A549 (cell line): ENCODE data around the gene MRPL22. TPM values are rescaled to one million over a fixed set of nuclear protein-coding genes. Genes with fewer than 3 reads are reported as not detected.

Experiments used
- ATAC-seq, 2 experiments: fragments of 200-7000 bp in 1 of 2; fragments of >200 bp in 1 of 2; cut with Nextera tagmentation in 1 of 2; cut with Tn5 transposase in 1 of 2; 3 replicates each; pipeline versions ENCODE4 v1.8.0 to v1.9.1; 2018 to 2020; ENCODE audit warnings: mild to moderate bottlenecking in 1 of 2, moderate library complexity in 1 of 2
- CTCF ChIA-PET: fragments of 300-600 bp; sonication (Branson Sonifier 250); formaldehyde crosslinking; extraction: SDS; loops from one replicate; lab custom pipeline; 2021; ENCODE audit warnings: antibody characterized with exemption, inconsistent platforms; lab: Yijun Ruan, JAX
- POLR2A ChIA-PET: fragments of 350-600 bp; formaldehyde crosslinking; extraction: SDS; loops from one replicate; lab custom pipeline; 2021; ENCODE audit warnings: antibody characterized with exemption, inconsistent platforms; lab: Yijun Ruan, JAX
- DNase-seq, 2 experiments: peaks; one replicate each; pipeline versions ENCODE4 v3.0.0 to v3.0.0-alpha.2; 2011 to 2016; ENCODE audit warnings: low read depth in 1 of 2, low spot score in 1 of 2
- FAIRE-seq: peaks from 2 replicates; lab custom pipeline; 2011; peaks lifted over from hg19 to GRCh38; lab: Jason Lieb, UNC
- H3K27ac ChIP-seq, 2 experiments: fragments of >200 bp; sonication (Bioruptor Twin); formaldehyde crosslinking; 3 replicates each; pipeline ENCODE4 v1.5.1; 2016 to 2017
- H3K4me1 ChIP-seq: fragments of >200 bp; sonication (Bioruptor Twin); formaldehyde crosslinking; 3 replicates; pipeline ENCODE4 v1.6.1; 2016
- H3K4me2 ChIP-seq: fragments of >200 bp; sonication (Bioruptor Twin); formaldehyde crosslinking; 3 replicates; pipeline ENCODE4 v1.6.1; 2016
- H3K4me3 ChIP-seq: fragments of >200 bp; sonication (Bioruptor Twin); formaldehyde crosslinking; 3 replicates; pipeline ENCODE4 v1.5.1; 2016
- H3K9me3 ChIP-seq: fragments of >200 bp; sonication (Bioruptor Twin); formaldehyde crosslinking; 3 replicates; pipeline ENCODE4 v1.6.1; 2016
- BCL3 ChIP-seq: fragments of >200 bp; sonication (Bioruptor Twin); formaldehyde crosslinking; IDR thresholded peaks from 3 replicates; pipeline ENCODE4 v1.6.1; 2016
- BHLHE40 ChIP-seq: IDR thresholded peaks from 2 replicates; pipeline ENCODE4 v1.6.1; 2012; ENCODE audit warnings: low read depth, low read length, inconsistent platforms
- CBX2 ChIP-seq: fragments of 200-600 bp; sonication (generic); IDR thresholded peaks from 2 replicates; pipeline ENCODE4 v1.6.1; 2016; ENCODE audit warnings: low read depth, mild to moderate bottlenecking, borderline replicate concordance
- CBX8 ChIP-seq: fragments of 200-600 bp; sonication (generic); IDR thresholded peaks from 2 replicates; pipeline ENCODE4 v1.6.1; 2016
- CEBPB ChIP-seq, 2 experiments: fragments of >200 bp in 1 of 2; sonication (Bioruptor Twin) in 1 of 2; formaldehyde crosslinking in 1 of 2; IDR thresholded peaks; 2 replicates each; pipeline ENCODE4 v1.6.1; 2012 to 2016
- CHD2 ChIP-seq: fragments of 150-350 bp; IDR thresholded peaks from 2 replicates; pipeline ENCODE4 v1.6.1; 2014; ENCODE audit warnings: low read length; ENCODE audit not compliant: partially characterized antibody
- CTCF ChIP-seq: fragments of >200 bp; sonication (Bioruptor Twin); formaldehyde crosslinking; IDR thresholded peaks from 3 replicates; pipeline ENCODE4 v1.5.1; 2016
- EHF ChIP-seq: fragments of 250-450 bp; sonication (Bioruptor Pico); IDR thresholded peaks from 2 replicates; pipeline ENCODE4 v1.5.0; 2020; ENCODE audit warnings: mild to moderate bottlenecking
- EP300 ChIP-seq, 2 experiments: fragments of >200 bp; sonication (Bioruptor Twin); formaldehyde crosslinking; IDR thresholded peaks; 2 replicates in 1 of 2; 3 replicates in 1 of 2; pipeline ENCODE4 v1.6.1; 2016 to 2017
- ESRRA ChIP-seq: fragments of 150-350 bp; IDR thresholded peaks from 2 replicates; pipeline ENCODE4 v1.6.1; 2014; ENCODE audit warnings: mild to moderate bottlenecking, low read length, borderline replicate concordance
- FOSB ChIP-seq: fragments of 250-450 bp; sonication (Bioruptor Pico); IDR thresholded peaks from 2 replicates; pipeline ENCODE4 v1.5.0; 2020; ENCODE audit warnings: mild to moderate bottlenecking, moderate library complexity
- FOXS1 ChIP-seq: fragments of 250-450 bp; sonication (Bioruptor Pico); IDR thresholded peaks from 2 replicates; pipeline ENCODE4 v1.5.0; 2020; ENCODE audit warnings: mild to moderate bottlenecking, moderate library complexity
- HEYL ChIP-seq: fragments of 250-450 bp; sonication (Bioruptor Pico); IDR thresholded peaks from 2 replicates; pipeline ENCODE4 v1.8.0; 2021; ENCODE audit warnings: mild to moderate bottlenecking, moderate library complexity
- HOXB5 ChIP-seq: fragments of 250-450 bp; sonication (Bioruptor Pico); IDR thresholded peaks from 2 replicates; pipeline ENCODE4 v1.5.0; 2020; ENCODE audit warnings: mild to moderate bottlenecking, moderate library complexity
- JUN ChIP-seq, 2 experiments: fragments of >200 bp; sonication (Bioruptor Twin); formaldehyde crosslinking; IDR thresholded peaks; 2 replicates in 1 of 2; 3 replicates in 1 of 2; pipeline ENCODE4 v1.6.1; 2016 to 2017
- KDM5A ChIP-seq: fragments of 200-600 bp; sonication (generic); IDR thresholded peaks from 2 replicates; pipeline ENCODE4 v1.6.1; 2016; ENCODE audit warnings: antibody characterized with exemption, mild to moderate bottlenecking
- MAFK ChIP-seq: fragments of 450-650 bp; IDR thresholded peaks from 2 replicates; pipeline ENCODE4 v1.6.1; 2014; ENCODE audit not compliant: partially characterized antibody
- NFE2L2 ChIP-seq: fragments of 150-350 bp; conservative IDR thresholded peaks from 2 replicates; pipeline ENCODE4 v1.6.1; 2014; ENCODE audit warnings: low read length
- NPAS2 ChIP-seq: fragments of 250-450 bp; sonication (Bioruptor Pico); IDR thresholded peaks from 2 replicates; pipeline ENCODE4 v1.8.0; 2022; ENCODE audit warnings: mild to moderate bottlenecking, moderate library complexity, borderline replicate concordance
- PHF8 ChIP-seq: fragments of 200-600 bp; sonication (generic); IDR thresholded peaks from 2 replicates; pipeline ENCODE4 v1.6.1; 2016; ENCODE audit warnings: low read depth, mild to moderate bottlenecking, antibody characterized with exemption, moderate library complexity, borderline replicate concordance
- POLR2A ChIP-seq: IDR thresholded peaks from 2 replicates; pipeline ENCODE4 v1.6.1; 2012; ENCODE audit warnings: mild to moderate bottlenecking, low read length
- RAD21 ChIP-seq, 2 experiments: fragments of >200 bp in 1 of 2; sonication (Bioruptor Twin) in 1 of 2; formaldehyde crosslinking in 1 of 2; IDR thresholded peaks in 1 of 2; conservative IDR thresholded peaks in 1 of 2; 2 replicates in 1 of 2; 3 replicates in 1 of 2; pipeline ENCODE4 v1.6.1; 2012 to 2018; ENCODE audit warnings: inconsistent platforms in 1 of 2
- SMC3 ChIP-seq: fragments of >200 bp; sonication (Bioruptor Twin); formaldehyde crosslinking; IDR thresholded peaks from 3 replicates; pipeline ENCODE4 v1.6.1; 2018; ENCODE audit warnings: inconsistent platforms
- TP53 ChIP-seq: fragments of 250-450 bp; sonication (Bioruptor Pico); IDR thresholded peaks from 2 replicates; pipeline ENCODE4 v1.5.0; 2021; ENCODE audit warnings: mild to moderate bottlenecking, moderate library complexity
- ZC3H11A ChIP-seq: fragments of 450-650 bp; IDR thresholded peaks from 2 replicates; pipeline ENCODE4 v1.6.1; 2014; ENCODE audit warnings: antibody characterized with exemption, mild to moderate bottlenecking
- ZNF302 ChIP-seq: fragments of 250-450 bp; sonication (Bioruptor Pico); IDR thresholded peaks from 2 replicates; pipeline ENCODE4 v1.9.0; 2021; ENCODE audit warnings: inconsistent platforms, mild to moderate bottlenecking, moderate library complexity
- WGBS: methylation state at CpG from one replicate; pipeline ENCODE4 v1.1.6; 2017; ENCODE audit errors: missing lambda C conversion rate; 5-methylcytosine and 5-hydroxymethylcytosine counted together
- polyA plus RNA-seq, 4 experiments: library from polyadenylated mRNA; depleted of rRNA in 3 of 4; stranded (reverse); fragments of >200 nt; fragmentation: RNase III in 1 of 4; extraction: RNeasy Plus Mini Kit Qiagen cat#74134 plus additional on column Dnase treatment in 1 of 4; gene quantifications; 2 replicates in 3 of 4; 3 replicates in 1 of 4; pipeline ENCODE4 v1.2.3, GENCODE V29; 2011 to 2017
- TF ChIP-seq, protein P1 (sequence below): fragments of 250-450 bp; sonication (Bioruptor Pico); IDR thresholded peaks from 2 replicates; pipeline ENCODE4 v1.5.0; 2020; ENCODE audit warnings: low read depth, mild to moderate bottlenecking, moderate library complexity
- TF ChIP-seq, protein P2 (sequence below): fragments of 250-450 bp; sonication (Bioruptor Pico); IDR thresholded peaks from 2 replicates; pipeline ENCODE4 v1.5.0; 2021; ENCODE audit warnings: mild to moderate bottlenecking, moderate library complexity, borderline replicate concordance
- TF ChIP-seq, protein P3 (sequence below): fragments of 150-350 bp; IDR thresholded peaks from 2 replicates; pipeline ENCODE4 v1.6.1; 2014; ENCODE audit warnings: low read depth, mild to moderate bottlenecking, low read length

Gene MRPL22
- polyA plus RNA-seq, 2 of the 4 experiments (the other 2 are of a cell fraction), result 56.3 to 91.0 TPM

DNA sequence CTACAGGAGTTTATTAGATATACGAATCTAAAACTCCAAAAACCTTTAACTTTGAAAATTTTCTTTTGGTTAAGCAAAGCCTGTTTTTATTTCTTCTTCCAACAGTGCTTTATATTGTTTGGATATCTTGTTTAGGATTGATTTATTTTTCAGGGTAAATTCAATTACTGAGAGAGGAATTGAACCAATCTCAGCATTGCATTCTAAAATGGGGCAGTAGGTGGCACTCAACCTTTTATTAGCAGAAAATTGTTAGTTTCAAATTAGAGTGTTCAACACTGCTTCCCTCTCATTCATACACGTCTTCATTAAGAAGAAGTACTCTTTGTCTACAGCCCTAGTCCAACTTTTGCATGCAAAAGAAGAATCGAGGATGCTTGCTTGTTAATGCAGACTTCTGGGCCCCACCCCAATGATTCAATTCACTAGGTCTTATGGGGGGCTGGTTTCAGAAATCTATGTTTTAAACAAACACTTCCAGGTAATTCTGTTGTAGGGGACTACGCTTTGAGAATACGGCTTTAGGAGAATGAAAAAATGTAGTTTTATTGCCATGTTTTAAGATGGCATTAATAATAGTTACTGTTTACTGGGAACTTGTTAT is 26.6 kb downstream of the MRPL22 start:
- POLR2A ChIA-PET, result no interaction called here
- ATAC-seq (0 out of 6 replicates have a peak, but pooled peaks of 1 of the 2 experiments have one; percentile 53), DNase-seq (peak; percentile 14 to 22), FAIRE-seq (no peak)
- Histone ChIP-seq H3K4me3 (no peak overlapping the region), H3K9me3 (no peaks in the 10 kb centered on the region), H3K27ac (no peak overlapping the region), H3K4me2 (no peak overlapping the region), H3K4me1 (no peaks in the 10 kb centered on the region)
- TF ChIP-seq ZC3H11A (no peak), KDM5A (no peak), POLR2A (no peak), RAD21 (conservative IDR thresholded peaks at IDR 0.05 in 1 of 2, IDR thresholded peaks at IDR 0.05 in 1 of 2) (peak; percentile 27 to 36; a peak in 3 of 5 replicates), BHLHE40 (no peak), EHF (CRISPR knock-in tag) (no peak), EP300 (IDR thresholded peaks at IDR 0.05) (no peak), BCL3 (no peak), NPAS2 (CRISPR knock-in tag) (no peak), SMC3 (peak; percentile 49; the same call in 2 of the 3 replicates), HOXB5 (no peak), TP53 (CRISPR knock-in tag) (no peak), CHD2 (no peak), CTCF (peak; percentile 58), MAFK (no peak), ZNF302 (CRISPR knock-in tag) (no peak), HEYL (CRISPR knock-in tag) (no peak)
- TF ChIP-seq, protein P1, sequence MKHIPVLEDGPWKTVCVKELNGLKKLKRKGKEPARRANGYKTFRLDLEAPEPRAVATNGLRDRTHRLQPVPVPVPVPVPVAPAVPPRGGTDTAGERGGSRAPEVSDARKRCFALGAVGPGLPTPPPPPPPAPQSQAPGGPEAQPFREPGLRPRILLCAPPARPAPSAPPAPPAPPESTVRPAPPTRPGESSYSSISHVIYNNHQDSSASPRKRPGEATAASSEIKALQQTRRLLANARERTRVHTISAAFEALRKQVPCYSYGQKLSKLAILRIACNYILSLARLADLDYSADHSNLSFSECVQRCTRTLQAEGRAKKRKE (CRISPR knock-in tag), result no peak
- TF ChIP-seq, protein P2, sequence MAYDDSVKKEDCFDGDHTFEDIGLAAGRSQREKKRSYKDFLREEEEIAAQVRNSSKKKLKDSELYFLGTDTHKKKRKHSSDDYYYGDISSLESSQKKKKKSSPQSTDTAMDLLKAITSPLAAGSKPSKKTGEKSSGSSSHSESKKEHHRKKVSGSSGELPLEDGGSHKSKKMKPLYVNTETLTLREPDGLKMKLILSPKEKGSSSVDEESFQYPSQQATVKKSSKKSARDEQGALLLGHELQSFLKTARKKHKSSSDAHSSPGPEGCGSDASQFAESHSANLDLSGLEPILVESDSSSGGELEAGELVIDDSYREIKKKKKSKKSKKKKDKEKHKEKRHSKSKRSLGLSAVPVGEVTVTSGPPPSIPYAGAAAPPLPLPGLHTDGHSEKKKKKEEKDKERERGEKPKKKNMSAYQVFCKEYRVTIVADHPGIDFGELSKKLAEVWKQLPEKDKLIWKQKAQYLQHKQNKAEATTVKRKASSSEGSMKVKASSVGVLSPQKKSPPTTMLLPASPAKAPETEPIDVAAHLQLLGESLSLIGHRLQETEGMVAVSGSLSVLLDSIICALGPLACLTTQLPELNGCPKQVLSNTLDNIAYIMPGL (CRISPR knock-in tag), result no peak
- TF ChIP-seq, protein P3, sequence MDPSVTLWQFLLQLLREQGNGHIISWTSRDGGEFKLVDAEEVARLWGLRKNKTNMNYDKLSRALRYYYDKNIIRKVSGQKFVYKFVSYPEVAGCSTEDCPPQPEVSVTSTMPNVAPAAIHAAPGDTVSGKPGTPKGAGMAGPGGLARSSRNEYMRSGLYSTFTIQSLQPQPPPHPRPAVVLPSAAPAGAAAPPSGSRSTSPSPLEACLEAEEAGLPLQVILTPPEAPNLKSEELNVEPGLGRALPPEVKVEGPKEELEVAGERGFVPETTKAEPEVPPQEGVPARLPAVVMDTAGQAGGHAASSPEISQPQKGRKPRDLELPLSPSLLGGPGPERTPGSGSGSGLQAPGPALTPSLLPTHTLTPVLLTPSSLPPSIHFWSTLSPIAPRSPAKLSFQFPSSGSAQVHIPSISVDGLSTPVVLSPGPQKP, result no peak
- CTCF ChIA-PET, result interaction anchor here (0.7 to 2.8 kb wide), 5 partner anchors 11 to 179 kb away, joined by 3 to 8 read pairs (median 3); no protein-coding TSS in a partner anchor
- WGBS, result 47% methylated on average over 5 of the region's 5 CpGs

GRCh38 chr5:154968953-154969352 is 28.1 kb downstream of the MRPL22 start:
- H3K27ac ChIP-seq, result no peak overlapping the region
- TF ChIP-seq KDM5A (no peak), CBX8 (no peak), FOXS1 (no peak), ESRRA (no peak), JUN (IDR thresholded peaks at IDR 0.05) (no peak), CEBPB (IDR thresholded peaks at IDR 0.05) (no peak), PHF8 (no peak), CBX2 (no peak), TP53 (CRISPR knock-in tag) (no peak), FOSB (no peak), NFE2L2 (no peak)
- TF ChIP-seq, all 56 proteins: peak for 0
- DNase-seq (no peak), FAIRE-seq (no peak), ATAC-seq (no peak)
- H3K9me3 ChIP-seq, result no peaks in the 10 kb centered on the region
- CTCF ChIA-PET, result no interaction called here
- 85% methylated on average over 5 of the region's 5 CpGs for WGBS
- POLR2A ChIA-PET, result no interaction called here
- H3K4me1 ChIP-seq, result no peaks in the 10 kb centered on the region
- no peak overlapping the region for H3K4me2 ChIP-seq
- H3K4me3 ChIP-seq, result no peak overlapping the region
